ENCODE results near the gene DGCR2. TPM values are rescaled to one million over a fixed set of nuclear protein-coding genes. Genes with fewer than 3 reads are reported as not detected.
"Not testable (repeated sequence)": the region's sequence is repeated elsewhere in the genome, so short reads cannot be mapped to it uniquely, and the experiment has no call there.

DGCR2 gene
- polyA plus RNA-seq, 12 donors, result 36.1 to 53.3 (median 43.6) TPM; not detected in 1

DNA sequence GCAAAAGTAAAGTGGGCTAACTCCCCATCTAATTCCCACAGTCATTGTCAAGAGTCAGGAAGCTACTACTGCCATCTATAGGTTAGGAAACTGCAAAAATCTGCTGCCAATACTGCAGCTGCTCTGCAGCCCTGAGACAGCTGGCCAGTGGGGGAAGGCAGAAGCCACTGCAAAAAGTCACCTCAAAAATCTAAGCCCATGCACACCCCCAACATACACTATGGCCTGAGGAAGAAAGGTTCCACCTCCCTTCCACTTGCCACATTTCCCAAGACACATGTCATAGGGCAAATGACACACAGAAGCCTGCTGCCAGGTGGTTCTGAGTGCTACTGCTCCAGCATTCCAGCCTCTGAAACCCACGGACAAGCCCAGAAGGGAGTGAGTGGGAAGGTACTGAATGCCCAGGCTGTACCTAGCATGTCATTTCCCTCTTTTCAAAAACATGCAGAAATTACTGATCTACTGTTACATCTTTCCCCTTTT is 36.9 kb downstream of the DGCR2 start:
- DNase-seq, result no peak

DNA sequence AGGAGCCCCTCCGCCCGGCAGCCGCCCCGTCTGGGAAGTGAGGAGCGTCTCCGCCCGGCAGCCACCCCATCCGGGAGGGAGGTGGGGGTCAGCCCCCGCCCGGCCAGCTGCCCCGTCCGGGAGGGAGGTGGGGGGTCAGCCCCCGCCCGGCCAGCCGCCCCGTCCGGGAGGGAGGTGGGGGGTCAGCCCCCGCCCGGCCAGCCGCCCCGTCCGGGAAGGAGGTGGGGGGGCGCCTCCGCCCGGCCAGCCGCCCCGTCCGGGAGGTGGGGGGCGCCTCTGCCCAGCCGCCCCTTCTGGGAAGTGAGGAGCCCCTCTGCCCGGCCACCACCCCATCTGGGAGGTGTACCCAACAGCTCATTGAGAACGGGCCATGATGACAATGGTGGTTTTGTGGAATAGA is 37.6 kb downstream of the DGCR2 start:
- not testable (repeated sequence) for DNase-seq

DNA sequence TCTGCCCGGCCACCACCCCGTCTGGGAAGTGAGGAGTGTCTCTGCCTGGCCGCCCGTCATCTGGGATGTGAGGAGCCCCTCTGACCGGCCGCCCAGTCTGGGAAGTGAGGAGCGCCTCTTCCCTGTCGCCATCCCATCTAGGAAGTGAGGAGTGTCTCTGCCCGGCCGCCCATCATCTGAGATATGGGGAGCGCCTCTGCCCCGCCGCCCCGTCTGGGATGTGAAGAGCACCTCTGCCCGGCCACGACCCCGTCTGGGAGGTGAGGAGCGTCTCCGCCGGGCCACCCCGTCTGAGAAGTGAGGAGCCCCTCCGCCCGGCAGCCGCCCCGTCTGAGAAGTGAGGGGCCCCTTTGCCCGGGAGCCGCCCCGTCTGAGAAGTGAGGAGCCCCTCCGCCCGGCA is 38.1 kb downstream of the DGCR2 start:
- DNase-seq, result not testable (repeated sequence)

DNA sequence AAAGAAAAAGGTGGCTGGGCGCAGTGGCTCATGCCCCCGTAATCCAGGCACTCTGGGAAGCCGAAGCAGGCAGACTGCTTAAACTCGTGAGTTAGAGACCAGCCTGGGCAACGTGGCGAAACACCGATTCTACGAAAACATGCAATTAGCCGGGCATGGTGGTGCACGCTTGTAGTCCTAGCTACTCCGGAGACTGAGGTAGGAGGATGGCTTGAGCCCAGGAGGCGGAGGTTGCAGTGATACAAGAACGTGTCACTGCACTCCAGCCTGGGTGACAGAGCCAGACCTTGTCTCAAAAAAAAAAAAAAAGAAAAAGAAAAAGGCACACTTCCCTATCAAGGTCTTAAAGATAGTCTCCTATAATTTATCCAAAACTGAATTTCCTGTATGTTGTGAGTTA is 39.4 kb downstream of the DGCR2 start:
- no peak for DNase-seq

DNA sequence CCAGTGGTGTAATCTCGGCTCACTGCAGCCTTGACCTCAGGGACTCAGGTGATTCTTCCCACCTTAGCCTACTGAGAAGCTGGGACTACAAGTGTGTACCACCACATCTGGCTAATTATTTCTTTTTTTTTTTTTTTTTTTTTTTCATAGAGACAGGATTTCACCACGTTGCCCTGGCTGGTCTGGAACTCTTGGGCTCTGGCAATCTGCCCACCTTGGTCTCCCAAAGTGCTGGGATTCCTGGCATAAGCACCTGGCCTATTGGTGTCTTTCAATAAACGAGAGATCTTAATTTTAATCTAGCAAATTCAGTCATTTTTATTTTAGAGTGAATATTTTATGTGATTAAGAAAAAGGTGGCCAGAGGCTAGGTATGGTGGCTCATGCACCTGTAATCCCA is 40.1 kb downstream of the DGCR2 start:
- no peak for DNase-seq

DNA sequence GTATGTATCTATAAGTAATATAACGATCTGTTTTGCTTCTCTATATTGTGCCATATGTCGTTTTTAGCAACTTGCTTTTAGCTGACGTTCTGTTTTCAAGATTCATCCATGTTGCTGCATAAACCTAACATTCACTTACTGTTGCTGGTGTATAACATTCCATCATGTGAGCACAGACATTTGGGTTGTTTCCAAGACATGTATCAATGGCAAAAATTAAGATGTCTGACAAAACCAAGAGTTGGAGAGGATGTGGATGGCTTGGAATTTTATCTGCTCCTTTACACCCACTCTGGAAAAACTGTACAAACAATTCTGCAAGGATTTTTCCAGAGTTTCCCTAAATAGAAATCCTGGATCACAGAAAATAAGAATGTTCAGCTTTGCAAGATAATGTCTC is 40.9 kb downstream of the DGCR2 start:
- DNase-seq, result no peak

DNA sequence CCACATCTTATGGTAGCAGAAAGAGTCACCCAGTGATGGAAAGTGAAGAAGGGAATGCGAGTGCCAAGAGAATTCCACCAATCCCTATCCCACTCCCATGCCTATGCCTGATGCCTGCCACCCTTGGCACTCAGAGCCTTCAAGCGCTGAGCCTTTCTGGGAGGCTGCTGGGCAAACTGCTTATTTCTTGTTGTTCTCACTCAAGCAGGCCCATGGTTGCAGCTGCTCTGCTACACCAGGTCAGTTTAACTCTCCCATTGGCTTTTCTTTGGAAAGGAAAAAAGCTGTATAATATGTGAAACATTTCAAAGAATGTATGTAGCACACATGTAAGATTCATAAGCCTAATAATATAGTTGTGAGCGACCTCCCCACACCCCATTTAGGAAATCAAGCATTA is 41.4 kb downstream of the DGCR2 start:
- no peak for DNase-seq

DNA sequence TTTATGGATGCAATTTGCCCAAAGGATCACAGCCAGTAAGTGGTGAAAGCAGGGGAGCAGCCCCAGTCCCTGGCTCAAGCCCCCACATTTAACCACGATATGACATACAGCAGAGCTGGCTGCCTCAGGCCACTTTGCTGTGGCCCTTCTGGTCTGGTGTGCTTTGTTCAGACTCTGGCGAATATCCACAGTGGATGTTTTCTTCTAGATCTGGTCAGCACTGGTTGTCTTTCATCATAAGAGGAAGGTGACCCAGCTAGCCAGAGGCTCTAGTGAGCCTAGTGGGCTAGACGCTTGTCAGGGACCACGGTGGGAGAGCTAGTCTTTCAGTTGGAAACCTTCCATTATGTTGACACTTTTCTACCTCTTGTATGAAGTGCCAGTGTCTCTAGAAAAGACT is 42.5 kb downstream of the DGCR2 start:
- DNase-seq, result no peak

DNA sequence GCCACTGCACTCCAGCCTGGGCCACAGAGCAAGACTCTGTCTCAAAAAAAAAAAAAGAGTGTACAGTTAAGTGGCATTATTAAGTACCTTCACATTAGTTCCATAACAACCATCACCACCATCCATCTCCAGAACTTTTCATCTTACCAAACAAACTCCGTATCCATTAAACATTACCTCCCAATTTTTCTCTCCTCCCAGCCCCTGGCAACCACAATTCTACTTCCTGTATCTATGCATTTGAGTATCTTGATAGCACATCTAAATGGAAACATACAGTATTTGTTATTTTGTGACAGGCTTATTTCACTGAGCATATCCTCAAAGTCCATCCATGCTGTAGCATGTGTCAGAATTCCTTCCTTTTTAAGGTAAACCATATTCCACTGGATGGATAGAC is 46.8 kb downstream of the DGCR2 start:
- DNase-seq, result no peak

DNA sequence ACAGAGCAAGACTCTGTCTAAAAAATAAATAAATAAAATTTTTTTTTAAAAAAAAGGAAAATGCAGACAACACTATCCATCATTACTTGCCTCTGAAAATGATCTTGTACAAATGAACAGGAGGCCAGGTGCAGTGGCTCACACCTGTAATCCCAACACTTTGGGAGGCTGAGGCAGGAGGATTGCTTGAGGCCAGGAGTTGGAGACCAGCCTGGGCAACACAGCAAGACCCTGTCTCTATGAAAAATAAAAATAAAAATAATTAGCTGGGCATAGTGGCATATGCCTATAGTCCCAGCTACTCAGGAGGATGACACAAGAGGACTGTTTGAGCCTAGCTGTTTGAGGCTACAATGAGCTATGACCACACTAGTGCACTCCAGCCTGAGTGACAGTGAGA is 49.4 kb downstream of the DGCR2 start:
- not testable (repeated sequence) for DNase-seq

DNA sequence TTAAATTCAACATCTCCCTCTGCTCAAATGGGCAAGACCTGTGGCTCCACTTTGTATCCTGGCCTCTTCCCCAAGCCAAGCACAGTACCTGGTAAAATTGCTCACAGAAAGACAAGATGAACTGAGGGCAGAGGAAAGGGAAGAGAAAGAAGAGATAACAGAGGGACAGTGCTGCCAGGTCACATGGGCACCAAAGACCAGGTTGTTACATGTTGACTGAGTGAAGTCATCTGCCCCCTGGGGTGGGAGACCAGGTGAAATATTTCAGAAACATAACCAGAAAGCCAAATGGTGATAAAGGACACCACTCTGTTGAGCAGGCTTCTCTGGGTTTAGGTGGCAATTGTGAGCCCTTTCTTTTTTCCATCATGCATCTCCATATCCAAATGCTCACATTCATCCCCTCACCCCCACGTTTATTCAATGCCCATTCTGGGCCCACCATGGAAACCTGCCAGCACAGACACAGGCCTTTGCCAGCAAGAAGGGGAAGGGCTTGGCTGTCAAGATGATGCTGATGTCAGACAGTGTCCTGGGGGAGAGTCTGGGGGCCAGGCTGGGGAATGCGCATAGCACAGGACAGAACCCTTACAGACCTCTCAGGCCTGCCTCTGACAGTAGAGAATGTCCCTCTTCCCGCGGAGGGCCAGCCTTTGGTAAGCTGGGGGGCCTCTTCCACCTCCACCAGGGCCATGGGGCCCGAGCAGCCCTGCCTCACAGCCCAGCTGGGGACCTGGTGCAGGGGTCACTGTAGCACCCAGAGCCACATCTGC is 51.6 kb downstream of the DGCR2 start:
- no peak for DNase-seq

DNA sequence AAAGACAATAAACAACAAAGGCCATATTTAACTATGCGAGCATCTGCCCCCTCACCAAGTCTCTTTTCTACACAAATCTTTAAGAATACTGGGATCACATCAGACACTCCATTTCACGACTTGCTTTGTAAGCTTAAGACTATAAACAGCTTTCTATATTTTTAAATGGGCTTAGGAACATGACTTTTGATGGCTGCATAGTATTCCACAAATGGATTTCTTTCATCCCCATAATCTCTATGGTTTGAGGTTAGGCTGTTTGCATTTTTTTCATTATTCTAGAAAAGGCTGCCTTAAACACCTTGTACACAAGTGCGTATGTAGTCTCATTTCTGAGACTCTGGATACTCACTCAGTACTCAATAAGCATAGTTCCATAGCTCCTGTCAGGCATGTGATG is 52.8 kb downstream of the DGCR2 start:
- DNase-seq, result no peak

DNA sequence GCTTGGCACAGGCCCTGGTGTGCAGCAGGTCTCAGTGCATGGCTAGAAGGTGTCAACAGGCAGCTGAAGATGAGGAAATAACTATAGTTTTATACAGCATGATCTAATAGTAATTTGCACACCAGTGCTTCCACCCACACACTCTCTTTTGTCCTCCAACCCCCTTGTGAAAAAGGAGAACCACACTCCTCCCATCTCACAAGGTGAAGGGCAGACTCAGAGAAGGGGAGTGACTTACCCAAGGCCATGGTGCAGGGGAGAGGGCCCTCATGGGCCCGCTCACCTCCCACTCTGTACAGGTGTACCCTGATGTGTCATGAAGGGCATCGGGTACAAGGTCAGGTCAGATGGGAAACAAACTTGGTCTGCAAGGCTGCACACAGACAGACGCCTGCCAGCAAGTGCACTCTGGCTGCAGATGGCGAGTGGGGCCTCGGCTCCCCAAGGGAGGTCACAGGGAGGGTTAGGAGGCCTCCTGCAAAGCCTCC is 53.4 kb downstream of the DGCR2 start:
- DNase-seq, result no peak

DNA sequence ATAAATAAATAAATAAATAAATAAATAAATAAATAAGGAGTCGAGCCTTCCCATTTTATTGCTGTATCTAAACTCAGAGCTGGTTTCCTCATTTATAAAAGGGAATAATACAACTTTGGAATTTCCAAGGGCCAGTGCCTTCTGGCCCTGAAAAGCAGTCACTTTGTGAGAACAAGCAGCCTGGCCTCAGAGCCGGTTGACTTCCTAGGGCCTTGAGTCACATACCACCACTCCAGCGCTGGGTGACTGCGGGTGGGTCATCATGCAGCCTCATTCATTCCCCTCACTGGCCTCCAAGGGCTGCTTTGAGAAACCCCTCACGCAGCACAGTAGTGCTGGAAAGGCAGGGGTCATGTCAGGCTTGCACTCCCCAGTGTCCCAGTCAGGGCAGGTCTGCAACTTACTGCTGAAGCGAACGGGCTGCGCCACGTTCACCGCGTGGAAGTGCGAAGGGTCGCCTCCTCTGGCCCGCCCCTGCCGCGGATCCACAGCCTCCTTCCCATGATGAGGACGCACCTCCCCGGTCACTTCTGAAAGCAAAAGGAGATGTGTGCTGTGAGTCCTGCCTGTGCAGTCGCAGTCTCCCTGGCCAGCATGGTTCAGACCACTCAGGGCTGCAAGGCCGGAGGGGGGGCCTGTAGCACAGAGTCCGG is 54.4 kb downstream of the DGCR2 start:
- DNase-seq, result no peak

DNA sequence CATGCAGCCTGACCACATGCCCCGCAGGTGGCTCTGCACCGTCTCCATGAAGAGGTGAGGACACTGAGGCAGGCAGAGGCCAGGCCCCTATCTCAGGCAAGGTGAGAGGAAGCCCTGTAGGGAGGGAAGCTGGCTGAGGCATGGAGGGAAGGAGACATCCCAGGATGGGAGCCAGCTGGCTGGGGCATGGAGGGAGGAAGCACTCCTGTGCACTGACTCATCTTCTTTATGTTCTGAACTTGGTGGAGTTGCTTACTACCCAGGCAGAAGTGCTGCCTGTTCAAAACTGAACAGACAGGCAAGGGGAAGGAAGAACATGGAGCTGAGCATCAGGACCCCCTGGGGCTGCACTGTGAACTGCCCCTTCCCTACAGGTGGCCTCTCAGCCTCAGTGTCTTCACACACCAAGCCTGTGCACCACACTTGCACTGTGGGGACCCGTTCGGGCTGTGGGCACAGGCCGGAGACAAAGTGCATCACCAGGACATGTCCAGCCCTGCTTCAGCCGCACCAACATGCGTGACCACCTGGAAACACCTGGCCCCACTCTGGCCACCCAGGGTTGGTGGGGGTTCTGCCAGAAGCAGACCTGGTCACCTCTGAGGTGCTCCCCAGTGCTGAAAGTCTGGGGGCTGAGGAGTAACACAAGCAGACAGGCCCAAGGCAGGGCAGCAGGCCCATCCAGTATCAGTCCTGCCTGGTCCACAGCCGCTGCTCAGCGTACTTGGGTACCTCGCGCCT is 55.5 kb downstream of the DGCR2 start:
- no peak for DNase-seq

DNA sequence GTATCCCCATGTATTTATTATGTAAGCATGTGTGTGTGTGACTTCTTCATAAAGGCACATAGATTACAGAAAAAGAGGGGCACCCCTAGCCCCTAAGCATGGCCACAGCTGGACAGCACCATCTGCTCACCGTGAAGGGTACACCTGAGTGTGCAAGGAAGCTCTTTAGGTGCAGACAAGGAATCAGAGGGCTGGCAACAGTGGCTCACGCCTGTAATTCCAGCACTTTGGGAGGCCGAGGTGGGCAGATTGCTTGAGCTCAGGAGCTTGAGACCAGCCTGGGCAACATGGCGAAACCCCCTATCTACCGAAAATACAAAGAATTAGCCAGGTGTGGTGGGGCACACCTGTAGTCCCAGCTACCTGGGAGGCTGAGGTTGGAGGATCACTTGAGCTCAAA is 56.3 kb downstream of the DGCR2 start:
- DNase-seq, result no peak

DNA sequence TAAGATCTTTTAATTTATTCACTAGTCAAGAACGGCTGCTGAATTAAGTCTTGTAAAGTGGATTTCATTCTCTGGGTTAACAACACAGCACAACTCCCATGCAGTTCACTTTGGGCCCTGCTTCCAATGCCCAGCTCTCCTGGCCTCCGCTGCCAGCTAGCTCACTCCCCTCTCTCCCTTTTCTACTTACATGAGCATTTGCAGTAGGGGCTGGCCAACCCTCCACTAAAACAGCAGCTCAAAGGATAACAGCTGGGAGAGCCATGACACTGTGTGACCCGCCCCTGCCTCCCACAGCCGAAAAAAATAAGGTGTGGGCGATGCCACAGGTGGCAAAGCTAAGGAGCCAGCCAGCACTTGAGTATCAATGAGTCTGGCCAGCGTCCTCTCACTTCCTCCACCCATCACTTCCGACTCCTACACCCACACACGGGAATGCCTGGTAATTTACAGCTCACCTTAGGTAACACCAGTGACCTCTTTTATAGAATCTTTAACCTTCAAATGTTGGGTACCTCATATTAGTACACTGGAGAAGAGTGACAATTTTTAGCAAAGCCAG is 56.8 kb downstream of the DGCR2 start:
- no peak for DNase-seq

DNA sequence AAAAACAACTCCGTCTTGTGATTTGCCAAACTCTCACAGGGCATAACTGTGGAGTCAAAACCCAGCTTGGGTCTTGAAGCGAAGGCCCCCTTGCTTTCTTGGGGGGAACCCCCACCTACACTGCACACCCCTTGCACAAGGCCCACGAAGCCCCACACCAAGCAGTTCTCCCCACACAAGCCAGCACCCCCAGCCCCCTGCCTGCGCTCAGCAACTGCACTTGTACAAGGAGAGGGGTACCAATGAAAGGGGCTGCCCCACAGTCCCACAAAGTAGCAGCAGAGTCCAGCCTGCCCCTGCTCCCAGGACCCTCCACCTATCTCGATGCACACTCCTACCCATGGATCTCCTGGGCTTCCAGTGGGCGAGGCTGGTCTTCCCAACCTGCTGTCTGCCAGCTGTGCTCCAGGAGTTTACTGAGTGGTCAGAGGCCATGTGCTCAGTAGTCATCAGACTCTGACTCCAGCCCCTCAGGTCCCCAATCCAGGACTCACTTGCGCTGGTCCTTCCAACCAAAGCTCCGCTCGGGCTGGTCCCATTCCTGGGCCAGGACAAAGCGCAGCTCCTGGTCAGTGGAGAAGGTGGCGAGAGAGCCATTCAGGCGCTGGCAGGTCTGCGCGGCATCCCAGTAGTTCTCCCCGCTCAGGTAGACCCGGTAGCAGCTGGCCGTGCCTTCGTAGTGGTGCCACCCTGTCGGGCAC is 57.7 kb downstream of the DGCR2 start:
- no peak for DNase-seq

DNA sequence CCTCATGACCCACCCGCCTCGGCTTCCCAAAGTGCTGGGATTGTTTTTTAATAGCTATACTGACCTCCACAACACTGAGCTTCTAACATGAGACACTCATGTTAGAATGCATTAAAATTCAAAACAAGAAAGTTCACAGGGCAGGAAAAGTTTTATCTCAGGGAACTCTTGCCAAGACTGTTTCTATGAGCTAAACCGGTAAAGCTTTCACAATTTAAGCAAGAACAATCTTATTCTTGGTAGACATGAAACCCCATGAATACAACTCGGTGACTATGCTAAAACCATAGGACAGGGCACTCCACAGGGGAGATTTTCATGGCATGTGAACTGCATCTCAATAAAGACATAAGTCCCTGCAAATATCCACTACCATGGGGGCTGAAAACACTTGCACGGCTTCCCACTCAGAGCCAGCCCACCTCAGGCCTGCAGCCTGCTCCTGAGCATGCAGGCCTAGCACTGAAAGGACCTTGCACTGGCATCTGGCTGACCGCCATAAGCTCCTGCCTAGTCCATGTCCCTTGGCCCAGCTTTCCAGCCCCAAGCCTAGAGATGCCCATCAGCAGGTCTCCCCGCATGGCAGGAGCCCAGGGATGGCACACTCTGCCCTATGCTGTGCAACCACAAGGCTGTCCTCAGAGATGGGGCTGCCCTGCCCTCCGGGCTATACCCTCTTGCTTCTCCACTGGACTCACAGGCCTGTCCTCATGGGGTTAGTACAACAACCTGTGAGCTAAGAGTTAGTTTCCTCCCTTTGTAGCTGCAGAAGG is 58.4 kb downstream of the DGCR2 start:
- no peak for DNase-seq

DNA sequence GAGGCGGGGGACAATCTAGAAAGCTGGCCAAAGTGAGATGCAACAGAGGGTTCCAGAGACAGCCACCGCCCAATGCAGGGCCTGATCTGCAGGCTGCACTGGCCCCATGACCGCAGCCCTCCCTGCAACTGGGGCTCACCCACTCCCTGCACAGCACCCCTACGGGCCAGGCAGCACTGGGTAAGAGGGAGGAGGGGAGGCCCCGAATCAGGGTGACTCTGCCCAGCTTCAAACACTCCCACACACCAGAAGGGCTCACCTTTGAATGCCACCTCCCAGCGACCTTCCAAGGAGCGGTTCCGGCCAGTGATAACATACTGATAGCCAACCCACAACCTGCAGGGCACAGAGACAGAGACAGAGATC is 59.3 kb downstream of the DGCR2 start:
- DNase-seq, result no peak
